HEK293 (cell line): ENCODE data around the gene LRRC47.

Experiments used
- CTCF ChIA-PET: fragments of 350-600 bp; formaldehyde crosslinking; extraction: SDS; loops from one replicate; lab custom pipeline; 2021; ENCODE audit warnings: antibody characterized with exemption; lab: Yijun Ruan, JAX
- POLR2A ChIA-PET: fragments of 300-600 bp; formaldehyde crosslinking; extraction: SDS; loops from one replicate; lab custom pipeline; 2020; ENCODE audit warnings: antibody characterized with exemption, inconsistent platforms; lab: Yijun Ruan, JAX
- H3K27ac ChIP-seq: fragments of 200-500 bp; sonication (Bioruptor generic); 2 replicates; pipeline ENCODE4 v1.5.1; 2014; ENCODE audit warnings: low read depth, low read length, control low read depth, inconsistent platforms; ENCODE audit errors: extremely low read depth
- H3K36me3 ChIP-seq, 2 experiments: fragments of 200-500 bp in 1 of 2; sonication (Bioruptor generic) in 1 of 2; 1 replicate in 1 of 2; 2 replicates in 1 of 2; pipeline ENCODE4 v1.5.1; 2014 to 2017; ENCODE audit warnings: inconsistent platforms in 2 of 2, low read length in 2 of 2; ENCODE audit not compliant: control insufficient read depth in 2 of 2, insufficient read depth in 1 of 2
- H3K4me1 ChIP-seq: fragments of 200-500 bp; sonication (Bioruptor generic); 2 replicates; pipeline ENCODE4 v1.5.1; 2014; ENCODE audit warnings: mild to moderate bottlenecking, low read length, inconsistent platforms; ENCODE audit not compliant: control insufficient read depth, insufficient read depth
- H3K4me3 ChIP-seq: 2 replicates; pipeline ENCODE4 v1.5.1; 2011; ENCODE audit warnings: low read depth, mild to moderate bottlenecking, control low read depth, low read length, moderate library complexity
- H3K9me3 ChIP-seq: fragments of 200-500 bp; sonication (Bioruptor generic); 2 replicates; pipeline ENCODE4 v1.5.1; 2014; ENCODE audit warnings: low read depth, low read length, inconsistent platforms; ENCODE audit not compliant: control insufficient read depth, insufficient read depth
- SCRT2 ChIP-seq: fragments of 450-650 bp; formaldehyde crosslinking; IDR thresholded peaks from 2 replicates; pipeline ENCODE4 v1.5.1; 2016; ENCODE audit warnings: missing biosample characterization, missing genetic modification characterization
- ZBTB20 ChIP-seq: fragments of 450-650 bp; formaldehyde crosslinking; IDR thresholded peaks from 2 replicates; pipeline ENCODE4 v1.5.1; 2016; ENCODE audit warnings: missing biosample characterization, missing genetic modification characterization
- ZFP3 ChIP-seq: fragments of 450-650 bp; formaldehyde crosslinking; IDR thresholded peaks from 2 replicates; pipeline ENCODE4 v1.5.1; 2016; ENCODE audit warnings: low read depth, missing biosample characterization, missing genetic modification characterization
- ZNF132 ChIP-seq: fragments of 450-650 bp; formaldehyde crosslinking; IDR thresholded peaks from 2 replicates; pipeline ENCODE4 v1.5.1; 2017; ENCODE audit warnings: missing biosample characterization, missing genetic modification characterization, borderline replicate concordance
- ZNF175 ChIP-seq: fragments of 450-650 bp; formaldehyde crosslinking; IDR thresholded peaks from 2 replicates; pipeline ENCODE4 v1.5.1; 2016; ENCODE audit warnings: missing biosample characterization, missing genetic modification characterization
- ZNF394 ChIP-seq: fragments of 450-650 bp; formaldehyde crosslinking; IDR thresholded peaks from 2 replicates; pipeline ENCODE4 v1.5.1; 2016; ENCODE audit warnings: missing biosample characterization, missing genetic modification characterization, mild to moderate bottlenecking, moderate library complexity, borderline replicate concordance
- ZNF544 ChIP-seq: fragments of 450-650 bp; formaldehyde crosslinking; IDR thresholded peaks from 2 replicates; pipeline ENCODE4 v1.5.0; 2017; ENCODE audit warnings: missing biosample characterization, missing genetic modification characterization
- ZNF571 ChIP-seq: fragments of 450-650 bp; formaldehyde crosslinking; IDR thresholded peaks from 2 replicates; pipeline ENCODE4 v1.5.0; 2017; ENCODE audit warnings: missing biosample characterization, missing genetic modification characterization
- ZNF670 ChIP-seq: fragments of 450-650 bp; formaldehyde crosslinking; IDR thresholded peaks from 2 replicates; pipeline ENCODE4 v1.5.1; 2016; ENCODE audit warnings: missing biosample characterization, missing genetic modification characterization, low read depth
- ZNF677 ChIP-seq: fragments of 450-650 bp; IDR thresholded peaks from 2 replicates; pipeline ENCODE4 v1.5.0; 2018; ENCODE audit warnings: missing biosample characterization, mild to moderate bottlenecking, missing genetic modification characterization, moderate library complexity
- ZNF768 ChIP-seq: fragments of 450-650 bp; formaldehyde crosslinking; IDR thresholded peaks from 2 replicates; pipeline ENCODE4 v1.5.1; 2018; ENCODE audit warnings: missing biosample characterization, mild to moderate bottlenecking, missing genetic modification characterization
- TF ChIP-seq, protein P1 (sequence below): fragments of 450-650 bp; formaldehyde crosslinking; optimal IDR thresholded peaks from 2 replicates; pipeline ENCODE3; 2016; ENCODE audit warnings: missing biosample characterization, mild to moderate bottlenecking, missing genetic modification characterization
- TF ChIP-seq, protein P2 (sequence below): sonication (generic); formaldehyde crosslinking; IDR thresholded peaks from 2 replicates; pipeline ENCODE4 v1.8.1; 2022; ENCODE audit warnings: mild to moderate bottlenecking, moderate library complexity, missing genetic modification reagents
- TF ChIP-seq, protein P3 (sequence below): fragments of 450-650 bp; formaldehyde crosslinking; IDR thresholded peaks from 2 replicates; pipeline ENCODE4 v1.5.1; 2016; ENCODE audit warnings: missing biosample characterization, missing genetic modification characterization

The LRRC47 gene

GRCh38 chr1:3817821-3818597 is 21.7 kb upstream of the LRRC47 start (continued):
- TF ChIP-seq, protein P1, sequence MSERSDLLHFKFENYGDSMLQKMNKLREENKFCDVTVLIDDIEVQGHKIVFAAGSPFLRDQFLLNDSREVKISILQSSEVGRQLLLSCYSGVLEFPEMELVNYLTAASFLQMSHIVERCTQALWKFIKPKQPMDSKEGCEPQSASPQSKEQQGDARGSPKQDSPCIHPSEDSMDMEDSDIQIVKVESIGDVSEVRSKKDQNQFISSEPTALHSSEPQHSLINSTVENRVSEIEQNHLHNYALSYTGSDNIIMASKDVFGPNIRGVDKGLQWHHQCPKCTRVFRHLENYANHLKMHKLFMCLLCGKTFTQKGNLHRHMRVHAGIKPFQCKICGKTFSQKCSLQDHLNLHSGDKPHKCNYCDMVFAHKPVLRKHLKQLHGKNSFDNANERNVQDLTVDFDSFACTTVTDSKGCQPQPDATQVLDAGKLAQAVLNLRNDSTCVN (tag by site-specific recombination), result no peak
- no peak for TF ChIP-seq ZNF768 (tag by site-specific recombination)
- TF ChIP-seq, all 188 proteins: peak for 0

DNA sequence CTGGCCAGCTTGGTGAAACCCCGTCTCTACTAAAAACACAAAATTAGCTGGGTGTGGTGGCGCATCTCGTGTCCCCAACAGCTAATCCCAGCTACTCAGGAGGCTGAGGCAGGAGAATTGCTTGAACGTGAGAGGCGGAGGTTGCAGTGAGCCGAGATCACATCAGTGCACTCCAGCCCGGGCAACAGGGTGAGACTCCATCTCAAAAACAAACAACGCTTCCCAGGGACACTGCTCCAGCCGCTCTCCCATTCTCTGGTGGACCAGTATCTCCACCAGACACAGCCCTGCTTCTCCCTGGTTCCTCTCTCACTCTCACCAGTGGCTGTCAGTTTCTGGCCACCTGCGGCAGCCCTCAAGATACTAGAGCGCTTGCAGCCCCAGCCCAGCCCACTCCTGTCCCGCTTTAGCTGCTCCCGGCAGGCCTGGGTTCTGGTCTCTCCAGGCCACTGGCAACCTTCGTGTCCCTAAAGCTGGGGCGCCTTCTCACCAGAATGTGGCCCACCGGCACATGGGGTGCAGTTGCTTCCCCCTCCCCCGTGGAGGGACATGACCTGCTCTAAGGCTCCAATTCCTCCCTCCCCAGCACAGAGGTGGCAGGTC is 20.9 kb upstream of the LRRC47 start:
- Histone ChIP-seq H3K27ac (no peak overlapping the region), H3K4me1 (no peaks in the 10 kb centered on the region), H3K9me3 (no peaks in the 10 kb centered on the region), H3K4me3 (no peak overlapping the region), H3K36me3 (peaks cover 0 to 78% of the 10 kb centered on the region in 2 experiments; a peak in 1 of 3 replicates)
- TF ChIP-seq ZNF132 (tag by site-specific recombination) (no peak), SCRT2 (tag by site-specific recombination) (0 out of 2 replicates have a peak, but pooled peaks have one; percentile 15), ZNF677 (tag by site-specific recombination) (no peak), ZFP3 (no peak), ZNF175 (tag by site-specific recombination) (no peak)
- TF ChIP-seq, protein P2, sequence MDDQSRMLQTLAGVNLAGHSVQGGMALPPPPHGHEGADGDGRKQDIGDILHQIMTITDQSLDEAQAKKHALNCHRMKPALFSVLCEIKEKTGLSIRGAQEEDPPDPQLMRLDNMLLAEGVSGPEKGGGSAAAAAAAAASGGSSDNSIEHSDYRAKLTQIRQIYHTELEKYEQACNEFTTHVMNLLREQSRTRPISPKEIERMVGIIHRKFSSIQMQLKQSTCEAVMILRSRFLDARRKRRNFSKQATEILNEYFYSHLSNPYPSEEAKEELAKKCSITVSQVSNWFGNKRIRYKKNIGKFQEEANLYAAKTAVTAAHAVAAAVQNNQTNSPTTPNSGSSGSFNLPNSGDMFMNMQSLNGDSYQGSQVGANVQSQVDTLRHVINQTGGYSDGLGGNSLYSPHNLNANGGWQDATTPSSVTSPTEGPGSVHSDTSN (CRISPR knock-in tag), result no peak
- ChIA-PET POLR2A (no interaction called here), CTCF (no interaction called here)

DNA sequence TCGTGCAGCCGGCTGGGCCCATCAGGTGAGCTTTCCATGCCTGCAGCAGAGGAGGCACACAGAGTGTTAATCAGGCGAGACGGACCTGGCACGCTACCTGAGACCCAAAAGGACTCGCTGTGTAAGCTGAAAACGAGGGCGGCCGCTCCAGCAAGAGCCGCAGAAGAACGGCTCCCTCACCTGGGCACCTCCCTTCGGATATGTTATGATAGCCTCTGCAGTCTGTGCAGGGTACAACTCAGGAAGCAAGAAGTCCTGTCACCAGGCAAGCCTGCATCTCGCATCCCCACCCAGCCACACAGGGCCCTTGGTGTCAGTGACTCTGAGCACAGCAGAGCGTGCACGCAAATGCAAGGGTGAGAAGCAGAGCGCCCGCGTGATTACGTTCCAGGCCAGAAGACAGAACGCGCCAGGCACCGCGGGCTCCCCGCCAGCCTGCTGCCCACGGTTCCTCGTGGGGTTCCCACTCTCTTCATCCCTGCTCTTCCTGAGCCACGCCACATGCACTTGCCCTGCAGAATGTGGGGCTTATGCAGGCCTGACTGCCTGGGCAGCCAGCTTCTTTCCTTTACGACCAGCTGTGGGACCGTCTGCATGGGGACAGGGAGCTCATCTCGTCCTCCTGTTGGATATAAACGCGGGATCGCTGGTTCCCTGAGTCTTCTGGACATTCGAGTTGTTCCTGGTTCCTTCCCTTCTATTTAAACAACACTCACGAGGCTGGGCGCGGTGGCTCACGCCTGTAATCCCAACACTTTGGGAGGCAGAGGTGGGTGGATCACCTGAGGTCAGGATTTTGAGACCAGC is 20.2 kb upstream of the LRRC47 start:
- POLR2A ChIA-PET, result no interaction called here
- H3K36me3 ChIP-seq, result peaks cover 0 to 71% of the 10 kb centered on the region in 2 experiments; a peak in 1 of 3 replicates
- no peak overlapping the region for H3K27ac ChIP-seq
- TF ChIP-seq ZNF544 (tag by site-specific recombination) (no peak), ZNF571 (tag by site-specific recombination) (no peak), ZNF670 (tag by site-specific recombination) (no peak), ZNF394 (tag by site-specific recombination) (no peak), ZBTB20 (tag by site-specific recombination) (no peak)
- TF ChIP-seq, protein P3, sequence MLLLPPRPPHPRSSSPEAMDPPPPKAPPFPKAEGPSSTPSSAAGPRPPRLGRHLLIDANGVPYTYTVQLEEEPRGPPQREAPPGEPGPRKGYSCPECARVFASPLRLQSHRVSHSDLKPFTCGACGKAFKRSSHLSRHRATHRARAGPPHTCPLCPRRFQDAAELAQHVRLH, result no peak
- H3K4me1 ChIP-seq, result no peaks in the 10 kb centered on the region; the same call in 1 of the 2 replicates
- CTCF ChIA-PET, result no interaction called here
- H3K4me3 ChIP-seq, result no peak overlapping the region
- H3K9me3 ChIP-seq, result no peaks in the 10 kb centered on the region
